Umbilical cord (tissue), 2 donors: ENCODE data around the gene CEBPZOS. TPM values are rescaled to one million over a fixed set of nuclear protein-coding genes. Genes with fewer than 3 reads are reported as not detected.
"Not testable (repeated sequence)": the region's sequence is repeated elsewhere in the genome, so short reads cannot be mapped to it uniquely, and the experiment has no call there.

Source experiments
- DNase-seq: peaks from one replicate; pipeline ENCODE4 v3.0.0-alpha.2; 2015; ENCODE audit warnings: low spot score
- total RNA-seq: library from RNA; depleted of rRNA; stranded (reverse); fragments of >200 nt; gene quantifications from one replicate; pipeline ENCODE4 v1.2.3, GENCODE V29; 2014; ENCODE audit warnings: low replicate concordance; ENCODE audit not compliant: insufficient read depth

The CEBPZOS gene
- total RNA-seq, 1 donor from 2014 or later: 33.7 TPM

DNA sequence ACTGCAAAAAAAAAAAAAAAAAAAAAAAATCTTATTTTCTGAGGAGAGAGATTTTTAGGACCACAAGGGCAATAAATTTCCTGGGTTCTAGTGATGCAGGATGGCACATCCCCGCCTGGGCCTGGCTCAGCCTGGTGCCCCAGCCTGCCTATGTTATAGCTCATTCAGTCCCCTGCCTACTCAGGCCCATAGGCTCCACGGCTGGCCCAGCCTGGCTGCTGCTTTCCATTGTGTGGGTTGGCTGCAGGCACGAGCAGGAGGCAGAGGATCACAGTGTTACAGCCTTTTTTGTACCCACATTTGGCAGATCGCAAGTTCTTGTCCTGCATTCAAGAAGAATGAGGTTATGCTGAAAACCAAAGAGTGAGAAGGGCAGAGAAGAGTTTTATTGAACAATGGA lies 5.0 kb upstream of the CEBPZOS start:
- DNase-seq: no peak

DNA sequence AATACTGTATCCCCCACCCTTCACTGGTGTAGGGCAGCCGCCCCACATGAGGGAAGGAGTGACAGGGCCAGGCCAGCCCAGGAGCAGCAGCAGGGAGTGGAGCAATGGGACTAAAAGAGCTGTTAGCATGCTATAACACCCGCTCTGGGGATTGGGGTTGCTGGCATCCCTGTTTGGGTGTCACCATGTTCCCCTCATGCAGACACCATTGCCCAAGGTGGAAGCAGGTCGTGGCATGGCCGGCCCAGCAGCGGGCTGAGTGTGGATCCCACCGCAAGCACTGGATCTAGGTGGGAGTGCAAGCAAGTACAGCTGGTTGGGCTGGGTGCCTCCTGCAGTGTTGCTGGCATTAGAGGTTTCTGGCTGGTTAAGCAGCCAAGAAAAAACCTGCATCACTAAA lies 4.5 kb upstream of the CEBPZOS start:
- DNase-seq: no peak

DNA sequence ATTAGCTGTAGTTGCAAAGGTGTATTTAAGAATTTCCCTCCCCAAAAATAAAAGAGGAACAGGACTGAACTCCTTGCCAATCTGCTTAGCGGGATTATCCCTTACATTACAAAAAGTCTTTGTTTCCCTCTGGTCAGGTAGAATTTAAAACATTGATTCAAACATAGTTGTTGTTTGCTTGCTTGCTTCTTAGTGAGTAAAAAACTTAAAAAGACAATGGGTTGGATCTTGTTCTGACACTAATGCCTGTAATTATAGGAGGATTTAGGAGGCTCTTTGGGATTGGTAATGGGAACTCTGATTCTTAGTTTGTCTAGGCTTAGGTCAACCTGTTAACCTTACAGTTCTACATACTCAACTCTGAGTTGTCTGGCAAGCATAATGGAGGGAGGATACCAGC lies 3.7 kb upstream of the CEBPZOS start:
- DNase-seq: no peak

DNA sequence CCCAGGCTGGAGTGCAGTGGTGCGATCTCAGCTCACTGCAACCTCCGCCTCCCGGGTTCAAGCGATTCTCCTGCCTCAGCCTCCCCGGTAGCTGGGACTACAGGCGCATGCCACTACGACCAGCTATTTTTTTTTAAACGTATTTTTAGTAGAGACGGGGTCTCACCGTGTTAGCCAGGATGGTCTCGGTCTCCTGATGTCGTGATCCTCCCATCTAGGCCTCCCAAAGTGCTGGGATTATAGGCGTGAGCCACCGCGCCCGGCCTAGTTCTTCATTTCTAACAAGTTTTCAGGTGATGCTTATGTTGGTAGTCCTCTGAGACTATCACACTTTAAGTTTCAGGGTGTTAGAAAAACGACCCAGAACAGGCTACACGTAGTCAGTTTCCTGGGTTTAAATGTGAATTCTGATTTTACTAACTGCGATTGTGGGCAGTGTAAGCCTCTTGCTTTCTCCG lies 405 bp upstream of the CEBPZOS start:
- not testable (repeated sequence) for DNase-seq

DNA sequence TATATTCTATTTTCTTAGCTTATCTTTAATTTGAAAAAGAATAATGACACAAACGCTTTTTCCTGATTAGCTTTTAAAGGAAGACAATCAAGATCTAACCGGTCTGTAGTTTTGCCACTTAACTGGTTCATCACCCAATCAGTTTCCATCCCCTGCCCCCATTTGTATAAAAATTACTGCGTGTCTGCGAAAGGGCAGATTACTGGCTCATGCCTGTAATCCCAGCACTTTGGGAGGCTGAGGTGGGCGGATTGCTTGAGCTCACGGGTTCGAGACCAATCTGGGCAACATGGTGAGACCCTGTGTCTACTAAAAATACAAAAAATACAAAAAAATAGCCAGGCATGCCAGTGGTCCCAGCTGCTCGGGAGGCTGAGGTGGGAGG lies 2.4 kb downstream of the CEBPZOS start:
- DNase-seq: no peak

DNA sequence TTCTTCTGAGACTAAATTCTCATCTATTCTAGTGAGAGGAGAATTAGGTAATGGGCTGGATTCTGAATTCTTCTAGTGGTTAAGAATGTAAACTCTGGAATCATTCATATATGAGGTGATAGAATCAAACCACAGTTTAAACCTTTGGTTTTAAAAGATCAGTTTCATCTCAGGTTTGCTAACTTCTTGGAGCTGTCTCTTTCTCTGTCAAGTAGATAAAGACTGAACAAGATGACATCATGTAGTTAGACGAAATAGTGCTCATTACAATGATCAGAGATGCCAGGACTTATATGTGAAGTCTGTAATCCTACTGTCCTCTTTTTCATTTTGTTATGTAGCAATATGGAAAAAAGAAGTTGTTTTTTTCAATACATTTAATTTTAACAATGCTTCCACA lies 4.9 kb downstream of the CEBPZOS start:
- DNase-seq: no peak

DNA sequence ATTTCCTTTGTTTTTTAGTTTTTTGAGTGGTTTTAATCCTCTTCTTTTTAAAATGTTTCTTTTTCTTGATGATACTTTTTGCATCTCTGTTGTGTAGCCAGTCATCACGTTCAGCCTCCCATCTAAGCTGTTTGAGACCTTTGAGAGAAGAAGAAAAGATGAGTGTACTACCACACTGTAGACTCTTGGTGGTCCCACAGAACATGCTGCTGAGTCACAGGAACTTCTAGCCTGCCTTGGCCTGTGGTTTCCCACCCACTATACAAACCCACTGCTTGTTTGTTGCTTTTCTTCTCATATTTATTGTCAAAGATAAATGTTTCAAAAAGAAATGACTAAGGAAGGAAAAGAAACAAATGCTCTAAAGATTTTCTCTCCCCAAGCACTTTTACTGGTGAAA lies 5.5 kb downstream of the CEBPZOS start:
- DNase-seq: no peak

DNA sequence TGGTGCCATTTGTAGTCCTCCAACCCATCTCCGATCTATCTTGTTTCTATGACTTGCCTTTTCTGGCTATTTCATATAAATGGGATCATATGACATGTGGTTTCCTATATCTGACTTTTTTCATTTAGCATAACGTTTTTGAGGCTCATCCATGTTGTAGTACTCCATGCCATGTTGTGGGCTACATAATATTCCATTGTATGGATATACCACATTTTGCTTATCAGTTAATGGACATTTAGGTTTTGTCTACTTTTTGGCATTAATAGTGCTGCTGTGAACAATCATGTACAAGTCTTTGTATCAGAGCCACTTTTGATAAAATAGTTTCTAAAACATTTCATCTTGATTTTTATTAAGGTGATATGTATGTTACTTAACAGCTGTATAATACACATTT lies 7.4 kb downstream of the CEBPZOS start:
- DNase-seq: no peak

DNA sequence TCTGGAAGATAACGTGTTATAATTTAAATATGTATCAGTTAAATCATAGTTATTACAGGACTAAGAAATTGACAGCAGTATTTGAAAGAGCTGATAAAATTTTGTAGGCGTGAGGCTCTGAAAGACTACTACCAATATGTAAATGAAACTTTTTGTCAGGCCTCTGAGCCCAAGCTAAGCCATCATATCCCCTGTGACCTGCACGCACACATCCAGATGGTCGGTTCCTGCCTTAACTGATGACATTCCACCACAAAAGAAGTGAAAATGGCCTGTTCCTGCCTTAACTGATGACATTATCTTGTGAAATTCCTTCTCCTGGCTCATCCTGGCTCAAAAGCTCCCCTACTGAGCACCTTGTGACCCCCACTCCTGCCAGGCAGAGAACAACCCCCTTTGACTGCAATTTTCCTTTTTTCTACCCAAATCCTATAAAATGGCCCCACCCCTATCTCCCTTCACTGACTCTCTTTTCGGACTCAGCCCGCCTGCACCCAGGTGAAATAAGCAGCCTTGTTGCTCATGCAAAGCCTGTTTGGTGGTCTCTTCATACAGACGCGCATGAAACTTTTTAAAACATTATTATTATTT lies 8.9 kb downstream of the CEBPZOS start:
- not testable (repeated sequence) for DNase-seq

DNA sequence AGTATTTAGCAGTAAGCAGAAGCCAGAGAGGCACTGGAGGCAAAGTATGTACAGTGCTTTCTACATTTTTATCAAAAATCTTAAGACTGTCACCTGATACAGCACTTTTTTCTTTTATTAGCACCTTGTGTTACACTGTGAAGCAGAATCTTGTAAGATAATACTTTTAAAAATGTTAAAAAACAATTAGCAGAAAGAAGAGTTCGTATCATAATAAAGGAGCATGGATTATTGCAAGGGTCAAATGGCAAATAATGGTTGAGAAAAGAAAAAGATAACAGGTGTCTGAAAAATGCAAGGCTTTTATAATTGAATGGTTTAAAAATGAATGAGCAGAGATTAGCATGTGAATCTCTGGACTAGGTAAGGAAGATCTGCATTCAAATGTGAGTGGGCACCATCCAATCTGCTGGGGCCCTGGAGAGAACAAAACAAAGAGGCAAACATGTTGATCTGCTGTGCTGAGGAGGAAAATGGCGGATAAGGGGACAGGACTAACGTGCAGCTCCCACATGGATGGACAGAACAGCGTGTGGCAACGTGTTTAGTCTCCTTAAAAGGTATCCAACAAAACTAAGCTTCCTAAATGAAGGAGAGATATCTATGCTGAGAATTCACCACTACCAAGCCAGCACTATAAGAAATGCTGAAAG lies 9.5 kb downstream of the CEBPZOS start:
- no peak for DNase-seq

DNA sequence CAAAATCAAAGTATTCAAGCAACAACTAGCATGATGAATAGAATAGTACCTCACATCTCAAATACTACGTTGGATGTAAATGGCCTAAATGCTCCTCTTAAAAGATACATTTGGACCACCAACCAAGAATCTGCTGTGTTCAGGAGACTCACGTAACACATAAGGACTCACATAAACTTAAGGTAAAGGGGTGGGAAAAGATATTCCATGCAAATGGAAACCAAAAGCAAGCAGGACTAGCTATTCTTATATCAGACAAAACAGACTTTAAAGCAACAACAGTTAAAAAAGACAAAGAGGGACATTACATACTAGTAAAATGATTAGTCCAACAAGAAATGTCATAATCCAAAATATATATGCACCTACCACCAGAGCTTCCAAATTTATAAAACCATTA lies 10.5 kb downstream of the CEBPZOS start:
- not testable (repeated sequence) for DNase-seq

DNA sequence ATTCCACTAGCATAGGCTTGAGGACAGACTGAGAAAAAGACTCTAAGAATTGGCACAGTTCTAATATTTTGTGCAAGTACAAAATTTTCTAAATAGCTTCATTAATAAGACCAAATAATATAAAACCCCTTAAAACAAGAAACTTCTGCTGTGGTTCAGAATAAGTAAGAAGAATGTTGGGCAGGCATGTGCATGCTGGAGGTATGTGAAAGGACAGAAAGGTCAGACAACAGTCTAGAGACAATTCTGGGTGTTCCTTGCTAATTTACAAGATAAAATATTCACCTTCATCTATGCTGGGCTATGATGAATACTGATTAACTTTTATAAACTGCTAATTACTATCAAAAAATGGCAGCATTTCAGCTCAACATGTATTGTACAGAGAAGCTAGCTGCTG lies 14.9 kb downstream of the CEBPZOS start:
- DNase-seq: no peak

DNA sequence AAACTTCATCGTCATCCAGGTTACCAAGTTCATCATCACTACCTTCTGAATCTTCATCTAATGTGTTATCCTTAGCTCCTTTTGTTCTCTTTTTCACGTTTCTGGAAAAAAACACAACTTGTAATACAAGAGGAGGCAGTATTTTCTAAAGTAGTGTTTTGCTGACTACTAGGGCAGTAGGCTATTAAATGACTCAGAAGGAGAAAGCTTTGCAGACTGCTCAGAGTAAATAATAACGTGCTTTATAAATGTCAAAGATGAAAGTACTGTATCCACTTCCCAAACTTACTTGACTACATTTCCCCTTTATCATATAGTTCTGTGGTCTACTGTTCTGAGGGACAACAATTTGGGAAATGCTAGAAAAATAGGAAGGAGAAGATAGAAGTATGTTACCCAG lies 15.6 kb downstream of the CEBPZOS start:
- DNase-seq: no peak

DNA sequence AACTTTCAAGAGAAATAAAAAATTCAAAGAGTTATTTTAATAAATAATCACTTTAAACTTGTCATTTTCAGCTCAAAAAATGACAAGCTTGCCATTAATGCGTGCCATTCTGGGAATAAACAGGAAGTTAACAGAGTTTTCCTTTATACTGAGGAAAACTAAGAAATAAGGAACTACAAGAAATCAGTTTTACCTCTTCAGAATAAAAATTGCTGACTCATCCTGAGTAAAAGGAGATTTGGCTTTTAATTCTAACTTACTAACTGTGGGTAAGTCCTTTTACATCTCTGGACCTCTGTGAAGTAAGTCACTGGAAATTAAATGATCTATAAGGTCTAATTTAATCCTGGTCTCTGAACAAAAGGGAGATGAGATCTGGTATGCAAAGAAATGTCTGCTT lies 19.0 kb downstream of the CEBPZOS start:
- DNase-seq: no peak

DNA sequence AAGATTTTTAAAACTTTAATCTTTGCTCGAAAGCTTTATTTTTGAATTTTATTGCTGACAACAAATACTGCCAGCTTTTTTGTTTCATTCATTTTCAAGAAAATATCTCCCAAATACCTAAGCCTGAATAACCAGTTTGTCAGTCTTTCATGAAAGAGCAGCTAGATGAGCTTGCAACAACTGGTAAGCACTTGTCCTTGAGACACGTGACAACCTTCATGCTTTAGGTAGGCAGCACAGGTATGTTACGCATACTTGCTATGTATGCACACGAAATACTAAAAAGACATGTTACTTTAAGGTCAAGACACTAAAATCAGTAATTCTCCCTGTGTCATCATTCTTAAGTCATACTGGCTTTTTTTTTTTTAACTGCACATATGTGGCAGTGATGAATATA lies 22.8 kb downstream of the CEBPZOS start:
- peak; percentile 81 for DNase-seq

DNA sequence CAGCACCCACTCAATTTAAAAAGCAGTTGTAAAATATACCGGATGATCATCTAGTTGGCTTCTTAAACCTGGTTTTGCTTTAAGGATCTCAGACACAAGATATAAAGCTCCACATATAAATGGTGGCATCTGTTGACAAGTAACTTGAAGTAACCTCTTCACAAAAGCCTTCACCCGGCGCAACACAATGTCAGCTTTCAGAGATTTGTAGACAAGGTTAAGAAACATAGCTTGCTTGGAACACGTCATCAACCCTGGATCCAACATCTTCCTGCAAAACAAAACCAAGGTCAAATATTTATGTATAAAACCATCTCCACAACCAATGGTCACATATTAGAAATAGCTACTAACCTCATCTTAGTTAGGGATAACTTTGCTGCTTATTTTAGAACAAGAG lies 26.8 kb downstream of the CEBPZOS start:
- DNase-seq: no peak

DNA sequence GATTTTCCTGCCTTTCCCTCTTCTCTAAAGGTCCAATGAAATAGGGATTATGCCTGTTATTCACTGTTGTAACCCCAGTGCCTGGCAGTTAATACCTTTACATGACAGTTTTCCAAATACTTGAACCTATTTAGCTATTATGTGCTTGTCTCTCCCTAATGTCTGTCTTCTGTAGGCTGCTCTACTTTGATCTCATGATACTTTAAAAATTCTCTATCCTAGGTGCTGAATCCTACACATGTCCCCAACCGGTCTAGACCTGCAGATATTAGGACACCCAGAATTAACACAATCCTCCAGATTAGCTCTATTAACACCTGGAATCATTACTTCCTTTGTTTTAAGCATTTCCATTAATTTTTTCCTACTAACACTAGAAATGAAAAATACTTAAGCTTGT lies 27.8 kb downstream of the CEBPZOS start:
- no peak for DNase-seq

DNA sequence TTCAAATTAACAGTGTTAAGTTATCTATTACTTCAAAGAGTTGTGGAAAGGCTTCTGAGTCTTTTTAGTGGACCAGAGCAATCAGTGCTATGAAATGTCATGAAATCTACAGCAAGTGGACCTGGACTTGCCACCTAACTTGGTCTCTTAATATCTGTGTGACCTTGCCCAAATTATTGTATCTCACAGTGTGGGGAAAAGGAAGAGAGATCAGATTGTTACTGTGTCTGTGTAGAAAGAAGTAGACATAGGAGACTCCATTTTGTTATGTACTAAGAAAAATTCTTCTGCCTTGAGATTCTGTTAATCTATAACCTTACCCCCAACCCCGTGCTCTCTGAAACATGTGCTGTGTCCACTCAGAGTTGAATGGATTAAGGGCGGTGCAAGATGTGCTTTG lies 28.8 kb downstream of the CEBPZOS start:
- not testable (repeated sequence) for DNase-seq

DNA sequence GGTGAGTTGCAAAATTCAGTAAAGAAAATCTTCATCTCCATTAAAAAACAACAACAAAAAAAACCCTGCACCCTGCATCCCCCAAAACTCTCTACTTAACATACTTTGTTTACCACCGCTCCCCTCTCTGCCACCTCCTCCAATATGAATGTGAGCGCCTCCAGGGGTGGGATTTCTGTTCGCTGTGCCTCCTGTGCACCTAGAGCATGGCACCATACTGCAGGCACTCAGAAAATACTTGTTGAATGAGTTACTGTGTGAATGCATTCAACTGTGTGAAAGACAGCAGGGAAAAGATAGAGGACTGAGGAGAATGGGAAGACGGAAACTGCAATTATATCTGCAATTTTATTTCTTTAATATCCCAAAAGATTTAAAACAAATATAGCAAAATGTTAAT lies 30.6 kb downstream of the CEBPZOS start:
- no peak for DNase-seq

DNA sequence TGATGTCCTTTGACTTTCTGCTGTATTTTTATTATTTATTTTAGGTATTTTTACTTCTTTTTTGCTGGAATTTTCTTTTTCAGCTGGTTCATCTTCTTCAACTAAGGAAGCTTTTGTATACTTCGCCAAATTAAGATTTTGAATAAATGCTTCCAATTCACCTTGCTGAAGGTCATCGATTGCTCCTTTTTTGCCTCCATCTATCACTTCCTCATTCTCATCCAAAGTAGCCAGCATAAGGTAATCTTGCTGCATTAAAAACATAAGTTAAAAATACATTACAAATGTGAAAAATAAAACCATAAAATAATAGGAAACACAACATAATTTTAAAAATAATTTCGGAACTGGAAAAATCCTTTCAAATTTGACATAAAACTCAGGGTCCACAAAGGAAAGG lies 32.5 kb downstream of the CEBPZOS start:
- DNase-seq: no peak

DNA sequence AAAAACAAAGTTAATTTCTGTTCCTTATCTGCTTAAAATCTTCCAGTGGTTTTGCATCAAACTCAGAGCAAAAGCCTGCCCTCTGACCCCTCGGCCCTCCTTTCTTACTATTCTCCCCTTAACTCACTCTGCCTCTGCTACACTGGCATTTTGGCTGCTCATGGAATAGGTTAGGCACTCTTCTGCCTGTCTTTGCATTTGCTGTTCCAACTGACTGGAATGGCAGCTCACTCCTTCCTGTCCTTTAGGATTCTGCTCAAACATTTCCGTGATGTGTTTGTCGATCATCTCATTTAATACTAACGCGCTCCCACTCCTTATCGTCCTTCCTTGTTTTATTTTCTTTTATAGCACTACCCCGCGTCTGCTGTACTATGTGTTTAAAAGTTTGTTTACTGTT lies 34.3 kb downstream of the CEBPZOS start:
- DNase-seq: no peak

DNA sequence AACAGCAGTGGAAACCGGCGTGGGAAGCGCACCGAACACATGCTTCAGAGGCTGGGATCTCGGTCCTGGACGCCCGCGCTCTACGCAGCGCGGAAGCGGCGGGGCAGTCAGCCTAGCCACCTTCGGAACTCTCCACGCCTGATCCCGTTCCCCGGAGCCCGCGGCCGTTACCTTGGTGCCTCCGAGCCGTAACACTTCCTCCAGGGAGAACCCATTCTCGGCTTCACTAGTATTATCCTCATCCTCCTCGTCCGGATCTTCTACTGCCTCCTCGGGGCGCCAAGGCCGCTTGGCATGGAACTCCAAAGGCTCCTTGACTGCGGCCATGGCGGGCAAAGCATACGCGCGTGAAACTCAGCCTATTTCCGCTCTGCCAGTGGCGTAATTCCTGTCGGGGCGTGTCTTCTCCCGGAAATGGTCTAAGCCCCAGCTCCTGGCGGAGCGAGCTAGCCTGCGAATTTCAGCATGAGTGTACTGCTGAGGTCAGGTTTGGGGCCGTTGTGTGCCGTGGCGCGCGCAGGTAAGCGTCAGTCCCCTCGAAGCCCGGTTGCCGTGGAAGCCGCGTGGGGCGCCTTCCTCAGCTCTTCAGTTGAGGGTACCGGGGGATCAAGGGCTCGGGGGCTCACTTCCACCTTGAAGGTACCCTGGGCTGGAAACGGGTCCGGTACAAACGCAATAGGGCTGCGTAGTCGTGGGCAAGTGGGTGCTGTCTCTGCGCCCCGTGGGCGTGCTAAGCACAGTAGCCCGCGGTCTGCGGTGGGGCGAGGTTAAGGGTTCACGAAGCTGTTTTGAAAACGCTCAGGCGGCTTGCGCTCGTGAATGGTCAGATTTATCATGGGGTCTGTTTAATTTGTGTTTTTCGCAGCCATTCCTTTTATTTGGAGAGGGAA lies 35.2 kb downstream of the CEBPZOS start, which contains the start of the genes CEBPZ and NDUFAF7:
TSS of gene CEBPZ (minus strand) at position 356 of the 890 bp plus-strand sequence. CDS start at position 327, 29 bp downstream.
TSS of gene NDUFAF7 (plus strand) at position 418 of the 890 bp plus-strand sequence. CDS start at position 466, 48 bp downstream.
- peak; percentile 97 for DNase-seq
